Vagina (tissue), 2 donors: Measurements from ENCODE around the gene MNX1. TPM values are rescaled to one million over a fixed set of nuclear protein-coding genes. Genes with fewer than 3 reads are reported as not detected.

Source experiments
- DNase-seq, 2 donors: peaks; one replicate each; pipeline ENCODE4 v3.0.0-alpha.2; 2017; ENCODE audit errors: extremely low spot score in 2 of 2
- H3K27ac ChIP-seq: fragments of 200-600 bp; sonication (generic); one replicate; pipeline ENCODE4 v1.5.1; 2019
- H3K27me3 ChIP-seq: fragments of 200-600 bp; sonication (generic); one replicate; pipeline ENCODE4 v1.5.1; 2019
- H3K36me3 ChIP-seq, 2 donors: fragments of 200-600 bp; sonication (generic); one replicate each; pipeline ENCODE4 v1.5.1; 2017 to 2019
- H3K4me1 ChIP-seq: fragments of 200-600 bp; sonication (generic); one replicate; pipeline ENCODE4 v1.5.1; 2019
- H3K4me3 ChIP-seq, 2 donors: fragments of 200-600 bp; sonication (generic); 1 replicate in 1 of 2; 2 replicates in 1 of 2; pipeline ENCODE4 v1.5.1; 2016 to 2019
- H3K9me3 ChIP-seq: fragments of 200-600 bp; sonication (generic); one replicate; pipeline ENCODE4 v1.5.1; 2019
- CTCF ChIP-seq, 3 experiments: fragments of 450-650 bp in 2 of 3; fragments of 200-600 bp in 1 of 3; sonication (generic) in 1 of 3; IDR thresholded peaks; one replicate each; pipeline ENCODE4 v1.5.1; 2017 to 2019; ENCODE audit warnings: antibody characterized with exemption in 3 of 3, mild to moderate bottlenecking in 2 of 3, moderate library complexity in 2 of 3
- POLR2A ChIP-seq, 2 donors: fragments of 450-650 bp; IDR thresholded peaks; one replicate each; pipeline ENCODE4 v1.6.1; 2017; ENCODE audit warnings: antibody characterized with exemption in 2 of 2, mild to moderate bottlenecking in 2 of 2, moderate library complexity in 2 of 2
- POLR2AphosphoS5 ChIP-seq, 2 donors: sonication (generic); formaldehyde crosslinking; IDR thresholded peaks; one replicate each; pipeline ENCODE4 v1.9.0; 2017; ENCODE audit warnings: antibody characterized with exemption in 2 of 2, mild to moderate bottlenecking in 2 of 2, low read depth in 1 of 2; ENCODE audit not compliant: insufficient read depth in 1 of 2
- intact Hi-C: fragments of 100-400 bp; cut with DNase I; formaldehyde crosslinking; loops from one replicate; pipeline ENCODE4 v1.15.1; 2023
- total RNA-seq: library from RNA; depleted of rRNA; stranded (reverse); fragments of >200 nt; gene quantifications from one replicate; pipeline ENCODE4 v1.2.3, GENCODE V29; 2016

The MNX1 gene
- total RNA-seq, 1 donor from 2014 or later: not detected

- Histone ChIP-seq H3K9me3 (no peaks in the 10 kb centered on the region), H3K4me3 (no peak overlapping the region), H3K4me1 (peaks cover 44% of the 10 kb centered on the region), H3K27ac (no peak overlapping the region), H3K36me3 (no peaks in the 10 kb centered on the region), H3K27me3 (peaks cover 29% of the 10 kb centered on the region)
- TF ChIP-seq POLR2AphosphoS5 (IDR thresholded peaks at IDR 0.05; ENCODE audit: insufficient read depth in 1 of 2, low read depth in 1 of 2) (no peak), CTCF (IDR thresholded peaks at IDR 0.05) (no peak), POLR2A (IDR thresholded peaks at IDR 0.05) (no peak)
- no peak for DNase-seq
- intact Hi-C loops: no loop called here
Measured at GRCh38 chr7:157001920-157002818, 8.3 kb downstream of the MNX1 start.

- no peak for TF ChIP-seq CTCF (IDR thresholded peaks at IDR 0.05)
- TF ChIP-seq POLR2AphosphoS5 (IDR thresholded peaks at IDR 0.05; ENCODE audit: insufficient read depth in 1 of 2, low read depth in 1 of 2): no peak
- TF ChIP-seq POLR2A (IDR thresholded peaks at IDR 0.05): no peak
- Histone ChIP-seq H3K4me1 (peaks cover 44% of the 10 kb centered on the region), H3K27ac (no peak overlapping the region), H3K36me3 (no peaks in the 10 kb centered on the region), H3K27me3 (peaks cover 23% of the 10 kb centered on the region), H3K9me3 (no peaks in the 10 kb centered on the region), H3K4me3 (peak overlapping the region; percentile 32 to 46)
- no peak for DNase-seq
- intact Hi-C loops: no loop called here
Measured at GRCh38 chr7:157000741-157001653, 9.5 kb downstream of the MNX1 start.

- Histone ChIP-seq H3K4me3 (peak overlapping the region; percentile 32 to 46), H3K9me3 (no peaks in the 10 kb centered on the region), H3K36me3 (no peaks in the 10 kb centered on the region), H3K4me1 (peaks cover 44% of the 10 kb centered on the region), H3K27me3 (peaks cover 23% of the 10 kb centered on the region), H3K27ac (no peak overlapping the region)
- intact Hi-C loops: no loop called here
- DNase-seq: no peak
- TF ChIP-seq CTCF (IDR thresholded peaks at IDR 0.05) (no peak), POLR2AphosphoS5 (IDR thresholded peaks at IDR 0.05; ENCODE audit: insufficient read depth in 1 of 2, low read depth in 1 of 2) (no peak), POLR2A (IDR thresholded peaks at IDR 0.05) (no peak)
Measured at GRCh38 chr7:156999958-157000726, 10.3 kb downstream of the MNX1 start.

- DNase-seq: no peak
- H3K27ac ChIP-seq: no peak overlapping the region
- H3K27me3 ChIP-seq: peaks cover 20% of the 10 kb centered on the region
- no peaks in the 10 kb centered on the region for H3K36me3 ChIP-seq
- intact Hi-C loops: no loop called here
- no peaks in the 10 kb centered on the region for H3K9me3 ChIP-seq
- H3K4me3 ChIP-seq: peak overlapping the region; percentile 32 to 46
- peaks cover 36% of the 10 kb centered on the region for H3K4me1 ChIP-seq
- TF ChIP-seq POLR2A (IDR thresholded peaks at IDR 0.05) (no peak), POLR2AphosphoS5 (IDR thresholded peaks at IDR 0.05; ENCODE audit: insufficient read depth in 1 of 2, low read depth in 1 of 2) (no peak), CTCF (IDR thresholded peaks at IDR 0.05) (no peak)
Measured at GRCh38 chr7:156998988-156999957, 11.2 kb downstream of the MNX1 start.
